GM18526 (cell line): ENCODE measurements around the gene SMARCB1.

Experiments
- POLR2A ChIP-seq: IDR thresholded peaks from 3 replicates; pipeline ENCODE4 v1.6.1; 2011; ENCODE audit not compliant: insufficient read length; ENCODE audit errors: extremely low read depth

Gene SMARCB1

DNA sequence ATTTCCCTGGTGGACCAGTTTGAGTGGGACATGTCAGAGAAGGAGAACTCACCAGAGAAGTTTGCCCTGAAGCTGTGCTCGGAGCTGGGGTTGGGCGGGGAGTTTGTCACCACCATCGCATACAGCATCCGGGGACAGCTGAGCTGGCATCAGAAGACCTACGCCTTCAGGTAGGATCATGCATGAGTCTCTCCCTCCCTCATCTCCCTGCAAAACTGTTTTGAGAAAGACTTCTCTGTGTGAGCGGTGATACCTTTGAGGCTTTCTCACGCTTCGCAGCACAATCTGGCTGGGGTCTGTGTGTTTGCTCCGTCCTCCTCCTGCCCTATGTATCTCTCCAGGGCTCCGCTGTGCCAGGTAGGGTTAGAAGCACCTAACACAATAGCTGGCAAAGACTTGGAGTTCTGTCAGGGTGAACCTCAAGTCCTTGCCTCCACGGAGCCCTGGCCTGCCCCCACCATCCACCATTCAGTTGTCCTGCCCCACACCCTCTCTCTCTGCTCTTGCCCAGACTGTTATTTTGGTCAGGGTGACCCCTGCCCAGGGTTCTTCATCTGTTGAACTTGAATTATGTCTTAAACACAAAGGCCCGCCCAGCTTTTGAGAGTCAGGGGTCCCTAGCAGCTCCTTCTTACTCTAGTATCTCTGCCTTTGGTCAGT is 38.6 kb downstream of the SMARCB1 start:
- no peak for TF ChIP-seq POLR2A

GRCh38 chr22:23826510-23827350 is 40.0 kb downstream of the SMARCB1 start:
- no peak for TF ChIP-seq POLR2A

DNA sequence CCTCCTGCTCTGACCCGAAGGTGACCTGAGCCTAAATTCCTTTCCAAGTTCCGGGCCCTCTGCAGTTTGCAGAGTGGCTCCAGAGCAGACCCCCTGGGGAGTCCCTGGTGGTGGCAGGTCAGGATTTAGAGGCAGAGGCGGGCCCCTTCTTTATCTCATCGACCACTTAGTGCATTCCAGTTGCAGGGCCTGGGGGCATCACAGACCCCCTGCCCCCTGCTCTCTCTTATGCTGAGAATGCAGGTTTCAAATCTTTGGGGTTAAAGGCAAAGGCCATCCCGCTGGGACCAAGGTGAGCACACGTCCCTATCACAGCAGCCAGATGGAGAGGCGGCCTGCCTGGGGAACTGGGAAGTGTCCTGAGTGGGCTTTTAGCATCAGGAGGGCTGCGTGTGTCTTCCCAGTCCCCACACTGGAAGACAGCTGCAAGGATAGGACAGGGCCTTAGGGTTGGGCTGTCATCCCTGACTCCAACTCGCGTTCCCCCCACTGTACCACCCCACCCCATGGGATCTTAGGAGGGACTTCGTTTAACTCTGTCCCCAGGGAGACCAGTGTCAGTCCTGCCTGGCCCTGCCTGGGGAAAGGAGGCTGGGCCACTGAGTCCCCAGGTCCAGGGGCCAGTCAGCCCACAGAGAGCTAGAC is 40.7 kb downstream of the SMARCB1 start:
- no peak for TF ChIP-seq POLR2A

GRCh38 chr22:23828800-23829680 is 42.3 kb downstream of the SMARCB1 start:
- no peak for TF ChIP-seq POLR2A

- no peak for TF ChIP-seq POLR2A
These were observed 43.1 kb downstream of the SMARCB1 start for GRCh38 chr22:23829845-23830372.

DNA sequence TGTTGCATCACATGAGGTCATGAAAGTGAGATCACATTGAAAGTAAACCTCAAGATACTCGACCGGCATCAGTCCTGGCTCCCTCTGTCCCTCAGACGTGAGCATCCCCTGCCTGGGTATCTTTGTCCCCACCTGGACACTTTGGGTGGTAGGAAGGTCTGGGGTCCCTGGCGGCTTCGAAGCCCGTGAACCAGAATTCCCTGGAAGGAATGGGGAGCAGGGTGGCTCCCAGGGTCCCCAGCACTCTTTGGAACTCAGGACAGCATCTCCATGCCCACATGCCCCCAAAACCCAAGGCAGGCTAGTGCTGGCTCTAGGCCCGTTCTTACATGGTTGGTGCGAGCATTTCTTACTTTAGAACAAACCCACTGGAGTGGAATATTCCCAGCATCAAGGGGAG is 44.5 kb downstream of the SMARCB1 start:
- TF ChIP-seq POLR2A: no peak

- TF ChIP-seq POLR2A: no peak
These were observed 45.0 kb downstream of the SMARCB1 start for GRCh38 chr22:23831781-23832180.

DNA sequence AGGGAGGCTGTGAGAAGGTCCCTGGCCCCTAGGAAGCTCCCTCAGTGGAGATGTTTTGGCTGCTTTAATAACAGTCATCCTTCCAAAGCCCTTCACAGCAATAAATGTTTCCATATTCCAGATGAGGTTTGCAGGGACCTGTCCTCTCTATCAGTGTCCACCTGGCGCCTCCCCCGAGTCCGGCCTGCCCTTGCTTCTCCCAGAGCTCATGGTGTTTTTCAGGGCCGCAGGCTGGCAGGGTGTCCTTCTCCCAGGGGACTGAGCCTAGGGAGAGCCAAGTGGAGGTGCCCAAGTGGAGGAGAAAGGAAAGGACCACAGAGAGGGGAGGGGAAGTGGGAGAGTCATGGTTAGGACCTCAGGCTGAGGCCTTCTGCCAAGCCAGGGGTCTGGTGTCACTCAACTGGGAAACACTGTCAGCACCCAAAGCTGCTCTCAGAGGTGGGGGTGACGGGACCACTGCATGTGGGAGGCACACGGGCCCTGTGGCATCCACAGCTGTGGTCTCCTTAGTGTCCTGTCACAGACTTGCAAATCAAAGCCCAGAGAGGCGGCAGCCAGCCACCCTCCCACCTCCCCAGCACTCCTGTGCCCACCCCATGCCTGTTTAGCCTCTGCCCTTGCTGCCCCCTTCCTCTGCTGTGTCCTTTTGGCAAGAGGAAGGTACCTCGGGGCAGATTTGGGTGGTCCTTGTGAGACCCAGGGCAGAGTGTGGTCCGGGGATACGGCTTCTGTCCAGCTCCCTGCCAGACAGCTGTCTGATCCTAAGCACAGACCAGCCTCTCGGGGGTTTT is 45.7 kb downstream of the SMARCB1 start:
- no peak for TF ChIP-seq POLR2A

- TF ChIP-seq POLR2A: no peak
These were observed 46.4 kb downstream of the SMARCB1 start for GRCh38 chr22:23833017-23833751.

DNA sequence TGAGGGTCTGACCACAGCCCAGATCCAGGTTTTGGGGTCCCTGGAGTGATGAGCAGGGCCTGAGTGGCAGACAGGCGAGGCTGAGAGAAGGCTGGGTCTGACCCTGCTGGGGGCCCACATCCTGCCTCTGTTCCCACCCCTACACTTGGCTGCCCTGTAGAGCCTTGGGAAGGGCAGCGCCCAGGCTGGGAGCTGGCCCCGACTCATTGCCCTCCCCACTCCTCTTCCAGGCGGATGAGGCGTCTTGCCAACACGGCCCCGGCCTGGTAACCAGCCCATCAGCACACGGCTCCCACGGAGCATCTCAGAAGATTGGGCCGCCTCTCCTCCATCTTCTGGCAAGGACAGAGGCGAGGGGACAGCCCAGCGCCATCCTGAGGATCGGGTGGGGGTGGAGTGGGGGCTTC is 47.1 kb downstream of the SMARCB1 start:
- TF ChIP-seq POLR2A: no peak

- TF ChIP-seq POLR2A: no peak
These were observed 47.6 kb downstream of the SMARCB1 start for GRCh38 chr22:23834406-23834792.

DNA sequence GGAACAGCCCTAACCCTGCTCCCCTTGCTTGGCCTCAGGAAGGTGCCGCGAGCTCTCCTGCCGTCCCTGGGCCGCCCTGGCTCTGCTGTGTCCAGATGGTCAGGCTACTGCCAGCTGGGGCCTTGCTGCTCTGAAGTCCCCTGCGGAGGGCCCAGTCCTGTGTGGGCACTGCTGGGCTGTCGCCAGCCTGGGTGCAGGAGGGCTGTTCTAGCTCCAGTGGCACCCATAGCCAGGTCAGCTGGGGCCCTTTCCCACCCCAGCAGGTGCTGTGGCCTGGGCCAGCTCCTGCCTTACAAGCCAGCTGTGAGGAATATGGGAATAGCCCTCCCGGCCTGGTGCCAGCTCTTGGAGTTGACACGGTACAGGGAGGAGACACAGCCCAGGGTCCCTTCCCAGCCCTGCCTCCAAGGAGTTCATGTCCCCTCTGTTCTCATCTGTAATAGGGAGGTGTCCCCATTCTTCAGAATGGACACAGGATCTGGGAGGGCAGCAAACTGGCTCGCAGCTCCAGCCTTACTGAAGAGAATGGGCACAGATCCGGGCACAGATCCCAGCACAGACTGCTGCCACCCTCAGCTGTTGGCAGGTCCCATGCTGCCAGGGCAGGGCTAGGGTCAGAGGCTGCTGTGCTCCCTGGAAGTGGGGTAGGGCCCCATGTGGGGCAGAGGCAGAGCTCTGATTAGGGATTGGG is 48.2 kb downstream of the SMARCB1 start:
- TF ChIP-seq POLR2A: no peak

DNA sequence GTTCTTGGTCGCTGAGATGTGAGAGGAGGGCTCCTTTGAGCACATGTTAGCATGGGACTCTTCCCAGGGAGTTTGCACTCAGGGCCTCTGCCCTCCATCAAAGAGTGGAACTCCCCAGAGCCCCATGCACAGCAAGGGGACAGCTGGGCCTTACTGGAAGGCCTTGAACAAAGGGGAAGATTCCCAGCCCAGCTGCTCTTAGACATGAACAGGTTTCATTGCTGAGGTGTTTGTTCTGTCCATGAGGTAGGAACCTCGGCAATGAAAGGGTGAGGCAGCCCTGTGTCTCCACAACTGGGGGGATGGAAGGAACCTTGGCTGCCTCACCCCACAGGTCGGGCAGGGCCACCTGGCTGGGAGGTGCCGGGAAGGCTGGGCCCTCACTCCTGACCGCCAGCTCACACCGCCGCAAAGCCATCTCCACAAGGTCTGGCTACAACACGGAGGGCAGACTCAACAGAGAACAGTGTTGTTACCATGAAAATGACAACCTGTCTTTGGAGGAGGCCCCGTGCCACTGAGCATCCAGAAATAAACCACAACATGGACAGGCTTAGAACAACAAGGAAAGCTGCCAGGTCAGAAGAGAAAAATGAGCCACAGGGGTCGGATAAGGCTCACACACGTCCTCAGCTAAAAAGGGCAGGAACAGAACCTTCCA is 48.8 kb downstream of the SMARCB1 start:
- no peak for TF ChIP-seq POLR2A

DNA sequence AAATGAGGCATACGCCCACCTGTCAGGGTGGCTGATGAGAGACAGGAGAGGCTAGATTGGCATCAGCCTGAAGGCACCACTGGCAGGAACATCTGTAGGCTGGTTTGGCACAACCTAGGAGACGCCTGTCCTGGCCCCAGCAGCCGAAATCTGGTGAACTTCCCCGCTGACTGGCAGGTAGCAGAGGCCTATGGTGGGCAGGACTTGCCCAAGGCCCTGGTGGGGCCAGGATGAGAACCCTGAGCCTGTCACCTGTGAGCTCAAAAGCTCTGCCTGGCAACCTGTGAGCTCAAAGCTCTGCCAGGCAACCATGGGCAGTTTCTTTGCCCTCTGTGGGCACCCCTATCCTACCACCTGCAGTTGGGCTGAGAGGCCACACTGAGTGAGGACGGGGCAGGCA is 49.5 kb downstream of the SMARCB1 start:
- no peak for TF ChIP-seq POLR2A
